Mesenteric fat pad (tissue), 1 donor: ENCODE results near the gene FAM3A. TPM values are rescaled to one million over a fixed set of nuclear protein-coding genes. Genes with fewer than 3 reads are reported as not detected.

ENCODE experiments used
- DNase-seq: peaks from one replicate; pipeline ENCODE4 v3.0.0-alpha.2; 2020; ENCODE audit warnings: low spot score
- total RNA-seq: library from RNA; stranded (reverse); fragmentation: NEBNext Ultra II Directional; extraction: Animal tissue kit (Norgen Biotek cat#: 25700); gene quantifications from one replicate; pipeline ENCODE4 v1.2.1, GENCODE V29; 2021
- donor health status: DM: yes; HTN: yes; CAD: no.

The FAM3A gene
- total RNA-seq, 1 donor from 2014 or later, result 36.5 TPM

DNA sequence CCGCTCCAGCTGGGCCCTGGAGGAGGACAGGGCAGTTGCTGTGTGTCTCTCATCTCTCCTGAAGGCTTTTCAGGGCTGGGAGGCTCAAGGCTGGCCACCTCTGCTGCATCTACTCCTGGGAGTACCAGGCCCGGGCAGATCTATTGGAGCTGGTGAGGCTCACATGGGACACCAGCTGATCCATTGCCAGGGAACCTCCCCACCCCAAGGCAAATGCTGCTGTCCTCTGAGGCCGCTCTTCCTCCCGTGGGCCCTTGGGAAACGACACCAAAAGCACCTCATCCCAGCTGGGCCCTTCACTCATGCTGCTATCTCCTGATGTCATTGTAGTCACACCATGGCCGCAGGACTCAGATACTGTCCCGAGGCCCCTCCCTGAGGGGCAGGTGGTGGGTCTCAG is 33.2 kb downstream of the FAM3A start:
- DNase-seq, result no peak

DNA sequence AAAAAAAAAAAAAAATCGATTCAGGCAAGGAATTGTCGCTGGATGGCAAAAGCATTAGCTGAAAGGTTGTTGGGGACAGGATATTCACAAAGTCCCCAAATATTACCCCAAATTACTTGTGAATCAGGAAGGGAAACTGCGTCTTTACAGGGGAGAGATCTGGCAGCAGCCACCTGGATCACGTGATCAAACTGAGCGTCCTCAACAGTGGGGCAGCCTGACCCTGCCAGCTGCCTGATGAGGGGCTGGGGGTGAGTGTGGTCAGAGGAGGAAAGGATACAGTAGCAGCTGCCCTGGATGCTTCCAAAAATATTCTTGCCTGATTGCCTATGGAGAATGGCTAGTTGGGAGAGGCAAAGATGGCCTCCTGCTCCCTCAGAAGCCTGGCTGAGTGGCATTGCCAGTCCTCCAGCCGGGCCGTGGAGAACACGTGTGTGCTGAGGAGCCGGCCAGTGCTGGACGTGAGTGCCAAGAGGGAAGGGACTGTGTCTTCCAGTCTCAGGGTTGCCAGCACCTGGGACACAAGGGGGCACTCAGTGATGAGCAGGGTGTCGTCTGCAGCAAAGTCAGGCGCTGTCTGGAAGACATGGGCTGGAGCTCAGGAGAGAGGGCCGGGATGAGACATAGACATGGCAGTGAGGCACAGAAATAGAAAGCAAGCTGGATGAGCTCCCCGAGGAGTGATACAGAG is 34.0 kb downstream of the FAM3A start:
- DNase-seq, result no peak

DNA sequence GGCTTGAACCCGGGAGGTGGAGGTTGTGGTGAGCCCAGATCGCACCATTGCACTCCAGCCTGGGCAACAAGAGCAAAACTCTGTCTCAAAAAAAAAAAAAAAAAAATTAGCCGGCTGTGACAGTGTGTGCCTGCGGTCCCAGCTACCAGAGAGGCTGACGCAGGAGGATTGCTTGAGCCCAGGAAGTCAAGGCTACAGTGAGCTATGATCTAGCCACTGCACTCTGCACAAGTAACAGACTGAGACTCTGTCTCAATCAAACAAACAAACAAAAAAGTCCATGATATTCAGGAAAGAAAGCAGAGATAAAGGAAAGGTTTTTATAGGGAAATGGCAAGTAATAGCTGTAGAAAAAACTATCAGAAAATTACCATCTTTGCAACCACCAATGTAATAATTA is 34.8 kb downstream of the FAM3A start:
- no peak for DNase-seq

DNA sequence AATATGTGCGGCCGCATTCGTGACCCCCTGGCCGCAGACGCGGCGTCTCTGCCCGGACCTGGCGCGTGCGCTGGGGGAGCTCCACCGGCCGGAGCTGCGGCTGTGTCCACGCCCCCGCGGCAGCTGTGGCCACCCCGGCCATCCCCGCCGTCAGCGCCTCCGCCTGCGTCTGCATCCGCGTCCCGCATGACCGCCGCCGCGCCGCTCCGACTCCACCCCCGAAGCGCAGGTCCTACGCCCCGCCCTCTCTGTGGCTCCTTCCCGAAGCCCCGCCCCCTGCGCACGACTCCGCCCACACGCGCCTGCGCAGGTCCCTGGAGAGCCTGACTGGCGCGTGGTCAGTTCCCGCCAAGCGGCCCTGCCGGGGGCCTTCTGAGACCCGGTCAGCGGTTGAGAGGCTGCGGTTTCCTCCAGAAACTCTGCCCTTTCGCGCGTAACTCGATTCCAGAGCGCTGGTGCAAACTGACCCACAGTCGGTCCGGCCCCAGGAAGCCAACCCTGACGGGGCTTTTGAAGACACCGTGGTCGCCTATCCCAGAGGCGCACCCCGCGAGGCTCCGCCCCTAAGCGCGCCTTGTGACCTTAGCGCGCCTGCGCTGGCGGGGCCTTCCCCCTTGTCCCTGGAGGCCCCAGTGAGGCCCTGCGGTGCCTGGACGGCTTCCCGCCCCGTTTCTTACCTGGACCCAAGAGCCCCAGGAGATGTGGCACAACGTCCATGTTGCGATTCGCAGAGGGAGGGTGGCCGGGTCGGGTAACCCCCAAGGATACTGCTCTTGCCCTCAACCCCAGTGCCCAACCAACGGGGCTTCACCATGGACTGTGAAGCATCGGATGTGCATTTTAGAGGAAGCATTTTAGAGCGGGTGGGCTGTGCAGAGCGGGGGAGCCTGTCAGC is 37.1 kb downstream of the FAM3A start, which contains the start of gene LAGE3:
Gene LAGE3, minus strand, starts transcription at position 554 of the 895 bp plus-strand sequence. Its CDS starts 366 bp downstream, at position 188.
- peak; percentile 97 for DNase-seq

DNA sequence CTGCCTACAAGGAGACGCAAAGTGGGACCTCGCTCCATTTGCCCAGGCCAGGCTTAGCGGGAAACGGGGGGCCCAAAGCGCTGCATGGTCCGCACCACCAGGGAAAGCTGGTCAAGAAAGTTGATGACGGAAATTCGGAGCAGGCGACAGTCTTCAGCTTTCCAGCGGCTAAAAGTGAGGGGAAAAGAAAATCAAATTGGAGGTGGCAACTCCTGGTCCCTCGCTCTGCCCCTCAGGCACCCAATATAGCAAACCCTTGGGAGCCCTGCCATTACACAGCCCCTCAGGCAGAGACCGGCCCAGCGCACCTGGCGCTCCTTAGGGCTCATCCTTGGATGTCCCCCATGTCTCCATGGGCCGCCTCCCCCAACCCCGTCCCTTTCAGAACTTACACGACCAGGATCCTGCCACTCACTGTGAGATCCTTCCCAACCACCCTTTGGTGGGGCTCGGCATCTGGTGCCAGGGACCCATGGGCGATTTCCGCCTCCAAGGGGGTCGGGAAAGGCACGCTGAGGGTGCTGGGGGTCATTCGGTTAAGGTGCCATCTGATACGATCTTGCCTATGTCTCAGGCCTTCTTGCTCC is 38.0 kb downstream of the FAM3A start:
- DNase-seq, result no peak

DNA sequence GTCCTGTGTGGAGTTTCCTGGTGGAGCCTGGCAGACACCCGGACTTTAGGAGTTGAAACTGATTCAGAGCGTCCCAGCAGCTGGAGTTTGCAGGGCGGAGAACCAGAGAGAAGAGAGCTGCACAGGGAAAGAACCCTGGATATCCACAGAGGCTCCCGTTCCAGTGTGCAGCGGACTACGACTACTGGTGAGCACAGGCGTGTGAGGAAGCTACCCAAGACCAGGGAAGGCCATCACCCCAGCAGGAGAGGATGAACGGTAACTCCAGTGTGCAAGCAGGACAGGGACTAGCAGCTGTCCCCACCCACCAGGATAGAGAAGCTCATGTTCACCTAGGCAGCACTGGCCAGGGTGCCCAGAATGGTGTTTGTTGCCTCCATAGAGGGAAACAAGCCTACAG is 39.2 kb downstream of the FAM3A start:
- DNase-seq, result no peak

DNA sequence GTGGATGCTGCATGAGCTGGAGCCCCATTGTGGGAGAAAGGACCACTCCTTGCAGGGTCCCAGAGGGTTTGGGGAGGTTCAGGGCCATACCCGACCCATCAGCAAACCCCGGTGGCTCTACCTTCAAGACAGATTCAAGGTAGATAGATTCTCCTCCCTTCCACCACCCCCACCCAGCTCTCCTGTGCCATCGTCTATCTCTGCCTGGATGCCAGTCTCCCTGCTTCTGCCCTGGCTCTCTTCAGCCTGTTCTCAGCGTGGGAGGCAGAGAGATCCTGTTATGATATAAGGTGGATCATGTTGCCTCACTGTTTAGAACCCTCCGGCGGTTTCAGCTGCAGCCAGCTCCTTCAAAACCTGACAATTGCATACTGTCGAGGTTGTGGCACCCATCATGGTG is 42.3 kb downstream of the FAM3A start:
- no peak for DNase-seq

DNA sequence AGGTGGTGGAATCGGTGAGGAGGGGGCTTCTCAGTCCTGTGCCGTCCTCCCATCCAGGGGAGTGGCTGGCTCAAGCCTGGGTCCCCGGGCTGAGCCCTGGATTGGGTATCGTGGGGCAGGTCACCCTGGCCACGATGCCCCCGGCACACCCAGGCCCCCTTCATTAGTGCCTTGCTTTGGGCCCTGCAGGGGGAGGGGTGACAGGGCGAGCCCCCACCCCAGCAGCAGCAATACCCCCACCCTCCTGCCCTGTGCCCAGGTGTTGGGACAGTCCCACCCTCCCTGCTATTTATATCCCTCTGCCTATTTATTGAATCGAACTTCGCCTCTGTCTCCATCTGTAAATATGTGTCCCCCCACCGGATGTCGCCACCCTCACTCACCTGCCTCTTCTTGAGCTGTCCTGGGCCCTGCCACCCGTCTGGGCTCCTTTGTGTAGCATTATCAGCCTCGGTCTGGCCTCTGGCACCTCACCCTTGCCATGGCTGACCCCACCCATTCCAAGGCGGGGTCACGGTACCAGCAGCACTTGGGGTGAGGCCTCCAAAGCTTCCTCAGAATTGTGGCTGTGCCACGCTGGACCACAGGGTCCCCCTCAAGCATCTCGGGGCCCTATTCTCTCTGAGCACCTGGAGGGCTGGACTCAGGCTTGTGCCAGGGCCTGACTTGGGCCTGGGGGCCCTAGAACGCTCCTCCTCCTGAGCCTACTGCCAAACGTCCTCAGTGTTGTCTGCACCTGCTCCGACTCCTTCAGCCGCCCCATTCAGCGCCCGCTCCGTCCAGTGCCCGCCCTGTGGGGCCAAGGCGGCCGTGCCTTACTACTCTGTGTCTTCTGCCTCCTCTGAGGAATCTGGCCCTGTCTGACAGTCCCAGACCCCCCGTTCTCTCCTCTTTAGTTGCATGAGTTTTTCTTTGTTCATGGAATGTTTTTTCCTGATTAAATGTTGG is 43.1 kb downstream of the FAM3A start:
- DNase-seq, result no peak

DNA sequence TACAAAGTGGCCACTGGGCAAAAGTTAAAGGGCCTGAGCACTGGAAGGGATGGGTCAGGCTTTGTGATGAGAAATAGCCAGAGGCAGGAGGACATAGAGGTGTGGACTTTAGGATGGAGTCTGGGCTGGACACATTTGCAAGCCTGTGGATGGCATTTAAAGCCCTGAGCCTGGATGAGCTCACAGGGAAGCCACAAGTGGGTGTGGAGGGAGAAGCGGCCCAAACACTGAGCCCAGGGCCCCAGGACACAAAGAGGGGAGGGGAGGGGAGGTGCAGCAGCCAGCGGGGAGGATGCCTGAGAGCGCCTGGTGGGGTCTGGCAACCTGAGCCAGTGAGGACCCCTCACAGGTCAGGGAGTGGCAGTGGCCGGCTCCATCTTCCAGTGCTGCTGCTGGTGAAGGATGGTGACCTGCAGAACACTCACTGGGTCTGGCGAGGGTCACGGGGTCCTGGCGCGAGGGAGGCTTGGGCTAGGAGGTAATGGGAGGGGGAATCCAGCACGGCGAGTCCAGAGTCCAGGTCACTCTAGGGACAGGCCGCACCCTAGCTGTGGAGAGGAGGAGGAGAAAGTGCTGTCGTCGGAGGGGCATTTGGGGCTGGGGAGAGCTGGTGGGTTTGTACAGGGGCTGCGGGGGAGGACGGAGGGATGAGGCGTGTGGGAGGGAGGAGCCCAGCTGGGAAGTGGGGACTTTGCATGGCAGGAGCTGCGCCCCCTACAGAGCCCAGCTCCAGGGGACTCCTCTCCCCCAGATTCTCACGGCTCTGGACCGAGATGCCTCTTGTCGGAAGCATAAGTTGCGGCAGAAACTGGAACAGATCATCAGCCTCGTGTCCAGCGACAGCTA is 44.0 kb downstream of the FAM3A start:
- no peak for DNase-seq

DNA sequence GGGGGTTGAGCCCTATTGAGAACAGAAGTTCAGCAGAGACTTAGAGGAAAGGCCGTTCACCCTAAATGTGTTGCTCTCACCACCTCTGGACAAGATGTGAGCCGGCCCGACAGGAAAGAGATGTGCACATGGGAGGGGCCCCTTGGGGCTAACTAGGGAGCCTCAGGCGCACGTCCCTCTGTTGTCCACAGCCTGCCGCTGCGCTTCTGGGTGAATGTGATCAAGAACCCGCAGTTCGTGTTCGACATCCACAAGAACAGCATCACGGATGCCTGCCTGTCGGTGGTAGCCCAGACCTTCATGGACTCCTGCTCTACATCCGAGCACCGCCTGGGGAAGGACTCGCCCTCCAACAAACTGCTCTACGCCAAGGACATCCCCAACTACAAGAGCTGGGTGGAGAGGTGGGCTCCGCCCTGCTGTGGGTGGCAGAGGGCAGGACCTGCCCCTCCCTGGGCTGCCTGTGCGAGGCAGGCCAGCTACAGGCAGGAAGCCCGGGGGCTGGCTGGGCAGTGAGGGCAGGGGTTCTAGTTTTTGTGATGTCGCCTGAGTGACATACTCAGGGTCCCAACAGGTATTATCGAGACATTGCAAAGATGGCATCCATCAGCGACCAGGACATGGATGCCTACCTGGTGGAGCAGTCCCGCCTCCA is 45.0 kb downstream of the FAM3A start:
- no peak for DNase-seq

DNA sequence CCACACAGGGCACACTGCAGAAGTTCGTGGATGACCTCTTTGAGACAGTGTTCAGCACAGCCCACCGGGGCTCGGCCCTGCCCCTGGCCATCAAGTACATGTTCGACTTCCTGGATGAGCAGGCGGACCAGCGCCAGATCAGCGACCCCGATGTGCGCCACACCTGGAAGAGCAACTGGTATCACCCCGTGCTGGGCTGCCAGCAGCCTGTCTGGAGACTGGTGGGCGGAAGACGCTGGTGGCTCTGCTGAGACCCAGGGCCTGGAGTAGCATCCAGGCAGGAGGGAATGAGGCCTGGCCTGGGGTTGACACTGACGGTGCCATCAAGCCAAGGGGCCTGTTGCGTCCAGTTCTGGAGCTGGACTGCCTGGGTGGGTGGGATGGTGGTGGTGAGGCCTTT is 45.6 kb downstream of the FAM3A start:
- no peak for DNase-seq

DNA sequence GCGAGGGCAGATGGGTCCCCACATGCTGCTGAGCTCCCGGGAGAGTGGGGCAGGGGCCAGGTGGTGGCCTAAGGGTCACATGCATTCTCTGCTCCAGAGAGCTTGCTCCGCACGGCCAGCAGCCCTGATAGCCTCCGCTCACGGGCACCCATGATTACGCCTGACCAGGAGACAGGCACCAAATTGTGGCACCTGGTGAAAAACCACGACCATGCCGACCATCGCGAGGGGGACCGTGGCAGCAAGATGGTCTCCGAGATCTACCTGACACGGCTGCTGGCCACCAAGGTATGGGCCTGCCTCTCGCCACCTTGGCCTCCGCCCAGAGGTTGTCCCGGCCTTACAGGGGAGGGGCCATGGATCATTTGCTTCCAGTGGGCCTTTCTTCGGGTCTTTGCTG is 46.2 kb downstream of the FAM3A start:
- no peak for DNase-seq

DNA sequence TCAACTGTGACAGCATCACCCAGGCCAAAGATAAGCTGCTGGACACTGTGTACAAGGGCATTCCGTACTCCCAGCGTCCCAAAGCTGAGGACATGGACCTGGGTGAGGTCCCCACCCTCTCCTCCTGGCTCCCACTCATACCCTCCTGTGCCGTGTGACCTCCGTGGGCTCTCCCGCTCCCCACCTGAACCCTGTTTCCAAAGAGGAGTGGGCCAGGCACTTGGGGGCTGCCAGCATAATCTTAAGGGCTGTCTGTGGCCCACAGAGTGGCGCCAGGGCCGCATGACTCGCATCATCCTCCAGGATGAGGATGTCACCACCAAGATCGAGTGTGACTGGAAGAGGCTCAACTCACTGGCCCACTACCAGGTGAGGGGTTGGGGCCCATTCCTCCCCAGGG is 46.9 kb downstream of the FAM3A start:
- no peak for DNase-seq

DNA sequence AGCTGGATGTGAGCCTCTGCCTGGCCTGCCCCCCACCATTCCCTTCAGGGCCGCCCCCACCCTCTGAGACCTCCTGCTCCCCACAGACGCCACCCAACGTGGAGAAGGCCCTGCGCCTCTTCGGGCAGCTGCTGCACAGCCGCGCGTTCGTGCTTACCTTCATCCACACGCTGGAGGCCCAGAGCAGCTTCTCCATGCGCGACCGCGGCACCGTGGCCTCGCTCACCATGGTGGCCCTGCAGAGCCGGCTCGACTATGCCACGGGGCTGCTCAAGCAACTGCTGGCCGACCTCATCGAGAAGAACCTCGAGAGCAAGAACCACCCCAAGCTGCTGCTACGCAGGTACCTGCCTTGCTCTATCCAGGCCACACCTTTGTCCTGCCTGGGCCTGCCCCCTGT is 47.8 kb downstream of the FAM3A start:
- DNase-seq, result no peak

DNA sequence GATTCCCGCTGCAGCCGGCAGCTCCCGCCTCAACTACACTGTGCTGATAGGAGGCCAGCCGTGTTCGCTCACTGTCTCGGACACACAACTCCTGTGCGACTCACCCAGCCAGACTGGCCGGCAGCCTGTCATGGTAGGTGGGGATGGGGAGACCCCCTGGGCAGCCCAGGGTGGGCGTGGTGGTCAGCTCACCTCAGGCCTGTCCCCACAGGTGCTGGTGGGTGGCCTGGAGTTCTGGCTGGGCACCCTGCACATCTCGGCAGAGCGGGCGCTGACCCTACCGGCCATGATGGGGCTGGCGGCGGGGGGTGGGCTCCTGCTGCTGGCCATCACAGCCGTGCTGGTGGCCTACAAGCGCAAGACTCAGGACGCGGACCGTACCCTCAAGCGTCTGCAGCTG is 48.5 kb downstream of the FAM3A start:
- no peak for DNase-seq

DNA sequence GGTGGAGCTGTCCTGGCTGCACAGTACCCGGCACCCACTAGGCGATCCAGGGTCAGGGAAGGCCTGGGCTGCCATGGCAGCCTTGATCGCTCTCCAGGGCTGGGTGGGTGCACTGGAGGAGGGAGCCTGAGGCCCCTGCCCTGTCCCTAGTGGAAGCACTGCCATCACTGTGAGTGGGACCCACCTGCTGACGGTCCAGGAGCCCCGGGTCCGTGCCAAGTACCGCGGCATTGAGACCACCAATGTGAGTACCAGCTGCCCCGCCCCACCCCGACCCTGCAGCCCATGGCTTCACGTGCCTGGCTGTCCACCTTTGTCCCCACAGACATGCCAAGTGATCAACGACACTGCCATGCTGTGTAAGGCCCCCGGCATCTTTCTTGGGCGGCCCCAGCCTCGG is 49.1 kb downstream of the FAM3A start:
- no peak for DNase-seq

DNA sequence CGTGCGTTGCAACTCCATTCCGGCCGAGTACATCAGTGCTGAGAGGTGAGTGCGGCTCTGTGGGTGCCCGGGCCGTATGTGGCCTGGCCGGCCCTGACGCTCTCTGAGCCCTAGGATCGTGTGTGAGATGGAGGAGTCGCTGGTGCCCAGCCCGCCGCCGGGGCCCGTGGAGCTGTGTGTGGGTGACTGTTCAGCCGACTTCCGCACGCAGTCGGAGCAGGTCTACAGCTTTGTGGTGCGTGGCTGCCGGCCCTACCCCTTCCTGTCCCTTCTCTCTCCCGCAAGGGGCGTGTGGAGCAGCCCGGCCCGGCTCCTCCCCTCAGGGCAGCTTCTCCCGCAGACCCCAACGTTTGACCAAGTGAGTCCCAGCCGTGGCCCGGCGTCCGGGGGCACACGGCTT is 50.0 kb downstream of the FAM3A start:
- DNase-seq, result no peak

DNA sequence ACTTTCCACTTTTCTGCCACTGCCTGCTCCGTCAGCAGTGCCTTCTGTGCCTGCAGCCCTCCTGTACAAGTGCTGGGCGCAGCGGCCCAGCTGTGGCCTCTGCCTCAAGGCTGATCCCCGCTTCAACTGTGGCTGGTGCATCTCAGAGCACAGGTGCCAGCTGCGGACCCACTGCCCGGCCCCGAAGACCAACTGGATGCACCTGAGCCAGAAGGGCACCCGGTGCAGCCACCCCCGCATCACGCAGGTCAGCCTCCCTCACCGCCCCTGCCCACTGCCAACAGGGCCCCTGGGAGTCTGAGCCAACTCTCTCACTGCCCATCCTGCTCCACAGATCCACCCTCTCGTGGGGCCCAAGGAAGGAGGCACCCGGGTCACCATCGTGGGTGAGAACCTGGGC is 50.4 kb downstream of the FAM3A start:
- DNase-seq, result no peak

DNA sequence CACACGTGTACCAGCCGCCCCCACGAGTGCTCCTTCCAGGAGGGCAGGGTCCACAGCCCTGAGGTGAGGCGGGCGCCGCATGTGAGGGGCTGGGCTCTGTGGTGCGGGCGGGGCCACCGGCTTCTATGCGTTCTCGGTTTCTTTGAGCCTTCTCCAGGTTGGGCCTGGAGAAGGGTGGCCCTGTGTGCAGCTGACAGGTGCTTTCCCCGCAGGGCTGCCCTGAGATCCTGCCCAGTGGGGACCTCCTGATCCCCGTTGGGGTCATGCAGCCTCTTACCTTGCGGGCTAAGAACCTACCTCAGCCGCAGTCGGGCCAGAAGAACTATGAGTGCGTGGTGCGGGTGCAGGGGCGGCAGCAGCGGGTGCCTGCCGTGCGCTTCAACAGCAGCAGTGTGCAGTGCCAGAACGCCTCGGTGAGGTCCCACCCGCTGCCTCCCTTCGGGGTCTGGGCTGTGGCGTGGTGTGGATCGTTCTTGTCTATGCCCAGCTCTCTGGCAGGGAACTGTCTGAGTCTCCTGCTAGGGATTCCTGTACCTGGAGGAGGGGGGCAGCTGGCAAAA is 51.1 kb downstream of the FAM3A start:
- DNase-seq, result no peak
